ENCODE measurements around the gene TMED5.

TMED5 gene

DNA sequence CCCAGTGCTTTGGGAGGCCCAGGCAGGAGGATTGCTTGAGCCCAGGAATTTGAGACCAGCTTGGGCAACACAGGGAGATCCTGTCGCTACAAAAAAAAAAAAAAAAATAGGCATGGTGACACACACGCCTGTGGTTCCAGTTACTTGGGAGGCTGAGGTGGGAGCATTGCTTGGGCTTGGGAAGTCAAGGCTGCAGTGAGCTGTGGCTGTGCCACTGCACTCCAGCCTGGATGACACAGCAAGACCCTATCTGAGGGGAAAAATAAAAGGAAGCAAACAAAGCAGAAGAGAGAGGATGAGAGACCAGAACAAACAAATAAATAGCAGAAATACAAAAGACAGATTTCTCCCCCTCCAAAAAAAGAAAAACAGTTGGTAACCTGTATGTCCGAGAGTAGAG is 67.1 kb downstream of the TMED5 start:
- DNase-seq = no peak

DNA sequence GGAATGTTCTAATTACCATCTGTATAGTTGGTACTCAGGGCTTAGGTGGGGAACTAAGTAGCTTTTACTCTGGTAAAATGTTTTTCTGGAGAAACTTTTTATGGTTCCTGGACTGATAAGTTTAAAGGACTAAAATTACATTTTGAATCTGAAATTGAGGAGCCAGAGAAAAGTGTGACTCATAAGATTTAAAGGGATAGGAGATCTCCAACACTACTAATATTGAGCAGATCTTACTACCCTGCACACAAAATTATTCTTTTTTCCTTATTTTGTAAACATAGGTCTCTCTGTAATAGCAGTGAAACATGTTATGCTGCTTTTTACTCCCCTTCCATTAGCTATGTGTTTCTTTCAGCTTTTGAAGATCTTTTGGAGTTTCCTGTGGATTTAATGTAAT is 68.7 kb downstream of the TMED5 start:
- no peak for DNase-seq

DNA sequence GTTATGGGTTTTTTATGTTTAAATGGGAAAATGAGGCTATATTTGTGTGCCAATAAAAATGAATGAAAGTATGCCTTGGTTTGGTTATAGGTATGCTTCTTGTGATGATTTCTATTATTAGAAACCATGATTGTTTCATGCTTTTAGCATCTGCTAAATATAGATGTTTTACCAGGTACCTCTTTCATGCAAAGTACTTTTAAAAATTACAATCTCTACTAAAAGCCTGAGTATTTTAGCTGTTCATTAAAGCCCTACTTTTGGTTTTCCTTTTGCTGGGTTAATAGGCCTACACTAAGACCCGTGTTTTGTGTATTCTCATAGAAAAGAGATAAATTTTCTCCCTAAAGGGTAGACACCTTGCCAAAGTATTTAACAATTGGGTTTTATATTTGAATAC is 69.1 kb downstream of the TMED5 start:
- DNase-seq = no peak

DNA sequence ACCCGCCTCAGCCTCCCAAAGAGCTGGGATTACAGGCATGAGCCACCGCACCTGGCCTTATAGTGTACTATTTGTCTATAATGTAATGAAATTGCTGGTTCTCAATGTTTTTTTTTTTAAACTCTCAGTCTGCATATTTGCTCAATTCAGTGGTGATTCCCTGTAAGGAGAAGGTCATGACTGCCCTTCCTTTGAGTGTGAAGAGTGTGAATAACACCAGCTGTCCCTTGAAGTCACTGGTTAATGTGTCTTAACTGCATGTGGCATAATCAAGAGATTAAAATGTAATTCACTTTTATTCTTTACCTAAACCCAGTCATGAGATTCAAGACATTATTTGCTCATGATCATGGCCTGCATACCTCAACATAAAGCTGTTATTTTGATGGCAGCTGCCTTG is 70.6 kb downstream of the TMED5 start:
- no peak for DNase-seq

DNA sequence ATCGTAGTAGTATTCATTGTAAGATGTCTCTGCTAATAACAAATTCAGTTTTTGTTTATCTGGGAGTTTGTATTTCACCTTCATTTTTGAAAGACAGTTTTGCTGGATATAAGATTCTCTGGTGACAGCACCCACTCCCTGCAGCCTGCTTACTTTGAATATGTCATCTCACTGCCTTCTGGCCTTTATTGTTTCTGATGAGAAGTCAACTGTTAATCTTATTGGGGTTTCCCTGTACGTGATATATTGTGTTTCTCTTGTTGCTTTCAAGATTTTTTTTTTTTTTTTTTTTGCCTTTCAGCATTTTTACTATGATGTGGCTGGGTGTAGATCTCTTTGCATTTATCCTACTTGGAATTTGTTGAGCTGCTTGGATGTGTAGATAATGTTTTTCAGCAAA is 71.9 kb downstream of the TMED5 start:
- no peak for DNase-seq

DNA sequence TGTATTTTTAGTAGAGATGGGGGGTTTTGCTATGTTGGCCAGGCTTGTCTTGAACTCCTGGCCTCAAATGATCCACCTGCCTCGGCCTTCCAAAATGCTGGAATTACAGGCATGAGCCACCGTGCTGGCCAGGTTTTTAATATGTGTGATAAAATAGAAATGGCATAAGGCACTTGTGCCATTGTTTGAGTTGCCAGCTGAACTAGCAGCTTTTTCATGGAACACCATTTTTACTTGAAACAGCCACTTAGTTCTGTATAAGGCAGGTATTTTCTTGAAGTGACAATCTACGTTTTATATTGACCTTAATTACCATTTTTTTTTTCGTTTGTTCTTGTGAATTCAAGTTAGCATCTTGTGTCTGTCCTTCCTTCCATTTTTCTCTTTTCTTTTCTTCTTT is 72.8 kb downstream of the TMED5 start:
- DNase-seq = no peak

DNA sequence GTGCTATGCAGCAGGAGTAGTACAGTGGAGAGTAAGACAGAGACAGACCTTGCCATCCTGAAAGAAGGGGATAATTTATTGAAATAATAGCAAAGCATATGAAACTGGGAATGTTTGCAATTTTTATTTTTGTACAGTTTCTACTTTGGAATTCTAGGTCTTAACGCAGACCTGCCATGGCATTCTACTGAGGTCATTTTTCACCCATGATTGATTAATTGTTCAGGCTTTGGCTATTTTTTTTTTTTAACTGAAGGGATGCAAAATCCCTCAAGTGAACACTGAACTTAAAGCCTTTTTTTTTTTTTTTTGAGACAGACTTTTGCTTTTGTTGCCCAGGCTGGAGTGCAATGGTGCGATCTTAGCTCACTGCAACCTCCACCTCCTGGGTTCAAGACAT is 74.0 kb downstream of the TMED5 start:
- DNase-seq = no peak

DNA sequence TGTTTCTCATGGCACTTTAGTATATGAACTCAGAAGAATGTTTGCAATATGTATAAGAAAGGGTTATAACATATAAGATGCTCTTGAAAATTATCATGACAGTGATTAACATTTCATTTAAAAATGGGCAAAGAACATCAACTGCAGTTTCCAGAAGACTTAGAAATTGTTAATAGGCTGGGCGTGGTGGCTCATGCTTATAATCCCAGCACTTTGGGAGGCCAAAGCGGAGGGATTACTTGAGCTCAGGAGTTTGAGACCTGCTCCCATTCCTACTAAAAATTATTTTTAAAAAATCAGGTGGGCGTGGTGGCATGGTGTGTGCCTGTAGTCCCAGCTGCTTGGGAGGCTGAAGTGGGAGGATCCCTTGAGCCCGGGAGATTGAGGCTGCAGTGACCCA is 78.1 kb downstream of the TMED5 start:
- DNase-seq = no peak
